Naive thymus-derived CD4-positive, alpha-beta T cell (primary cell): ENCODE results near the gene EPHB3. TPM values are rescaled to one million over a fixed set of nuclear protein-coding genes. Genes with fewer than 3 reads are reported as not detected.

Source experiments
- ATAC-seq: fragments of 150-1000 bp; cut with Tn5 transposase; 2 replicates; pipeline ENCODE4 v1.10.0; 2021; ENCODE audit warnings: mild to moderate bottlenecking, moderate library complexity
- CTCF ChIA-PET: fragments of 350-600 bp; sonication (Branson Sonifier 250); formaldehyde crosslinking; loops from one replicate; lab custom pipeline; 2021; ENCODE audit warnings: antibody characterized with exemption; lab: Charles Lee
- POLR2A ChIA-PET: fragments of 350-600 bp; sonication (Branson Sonifier 250); formaldehyde crosslinking; loops from one replicate; lab custom pipeline; 2021; ENCODE audit warnings: antibody characterized with exemption, inconsistent platforms; lab: Charles Lee
- DNase-seq, 9 donors: peaks; one replicate each; pipeline versions ENCODE4 v3.0.0 to v3.0.0-alpha.2; 2020 to 2022; ENCODE audit warnings: mixed read lengths in 1 of 9
- H3K27ac ChIP-seq: one replicate; pipeline ENCODE4 v1.7.0; 2013; ENCODE audit warnings: mild to moderate bottlenecking, low read depth, low read length, moderate library complexity
- H3K27me3 ChIP-seq, 2 donors: one replicate each; pipeline ENCODE4 v1.7.0; 2013; ENCODE audit warnings: low read length in 2 of 2, mild to moderate bottlenecking in 2 of 2, moderate library complexity in 2 of 2; ENCODE audit not compliant: control insufficient read depth in 2 of 2, insufficient read depth in 2 of 2
- H3K36me3 ChIP-seq, 3 experiments: 1 replicate in 2 of 3; 2 replicates in 1 of 3; pipeline ENCODE4 v1.7.0; 2013; ENCODE audit warnings: low read length in 3 of 3, mild to moderate bottlenecking in 3 of 3, moderate library complexity in 1 of 3; ENCODE audit not compliant: insufficient read depth in 3 of 3, control insufficient read depth in 2 of 3
- H3K4me1 ChIP-seq, 2 donors: one replicate each; pipeline ENCODE4 v1.7.0; 2013; ENCODE audit warnings: low read length in 2 of 2, mild to moderate bottlenecking in 2 of 2, moderate library complexity in 1 of 2; ENCODE audit not compliant: control insufficient read depth in 2 of 2, insufficient read depth in 2 of 2
- H3K4me3 ChIP-seq: 2 replicates; pipeline ENCODE4 v1.7.0; 2013; ENCODE audit warnings: mild to moderate bottlenecking, low read length
- H3K9me3 ChIP-seq, 3 experiments: 1 replicate in 2 of 3; 2 replicates in 1 of 3; pipeline ENCODE4 v1.7.0; 2013; ENCODE audit warnings: low read length in 3 of 3; ENCODE audit not compliant: control insufficient read depth in 2 of 3
- H3K27ac Mint-ChIP-seq, 9 donors: one replicate each; pipeline ENCODE4 v1.8.0; 2020 to 2022; ENCODE audit warnings: mixed read lengths in 9 of 9, mild to moderate bottlenecking in 8 of 9, moderate library complexity in 5 of 9, inconsistent platforms in 2 of 9
- H3K27me3 Mint-ChIP-seq, 5 donors: one replicate each; pipeline ENCODE4 v1.8.0; 2021 to 2022; ENCODE audit warnings: mixed read lengths in 5 of 5, mild to moderate bottlenecking in 1 of 5
- H3K36me3 Mint-ChIP-seq, 5 donors: one replicate each; pipeline ENCODE4 v1.8.0; 2020 to 2022; ENCODE audit warnings: mixed read lengths in 5 of 5, mild to moderate bottlenecking in 3 of 5, inconsistent platforms in 1 of 5
- H3K4me1 Mint-ChIP-seq, 7 donors: one replicate each; pipeline ENCODE4 v1.8.0; 2020 to 2022; ENCODE audit warnings: mixed read lengths in 7 of 7, mild to moderate bottlenecking in 3 of 7, inconsistent platforms in 1 of 7
- H3K4me3 Mint-ChIP-seq, 10 donors: one replicate each; pipeline ENCODE4 v1.8.0; 2020 to 2022; ENCODE audit warnings: mild to moderate bottlenecking in 10 of 10, mixed read lengths in 10 of 10, moderate library complexity in 6 of 10, inconsistent platforms in 2 of 10
- H3K9me3 Mint-ChIP-seq, 11 donors: one replicate each; pipeline ENCODE4 v1.8.0; 2020 to 2022; ENCODE audit warnings: mixed read lengths in 11 of 11, mild to moderate bottlenecking in 4 of 11, inconsistent platforms in 1 of 11, moderate library complexity in 1 of 11
- intact Hi-C, 2 donors: fragments of 100-400 bp; cut with micrococcal nuclease; formaldehyde crosslinking; loops; one replicate each; pipeline ENCODE4 v1.15.1; 2023
- polyA plus RNA-seq, 2 donors: library from polyadenylated mRNA; unstranded; fragments of 300-500 nt; fragmentation: Illumina TruSeq; gene quantifications; one replicate each; pipeline ENCODE4 v1.2.3, GENCODE V29; 2021
- total RNA-seq, 6 experiments: library from RNA in 5 of 6; stranded (reverse) in 5 of 6; gene quantifications; 1 replicate in 5 of 6; 2 replicates in 1 of 6; pipeline ENCODE4 v1.2.3 and lab custom pipeline; 2021 to 2026

EPHB3 gene
- total and polyA plus RNA-seq, 7 experiments from 2014 or later = 0.04 to 0.49 (median 0.32) TPM

- no peaks in the 10 kb centered on the region for H3K36me3 ChIP-seq
- peaks cover 0 to 4% (median 0%) of the 10 kb centered on the region in 7 donors for H3K4me1 Mint-ChIP-seq
- DNase-seq (no peak), ATAC-seq (no peak)
- no peaks in the 10 kb centered on the region for H3K4me1 ChIP-seq
- intact Hi-C loops = no loop called here
- no peak overlapping the region for H3K27ac ChIP-seq
- CTCF ChIA-PET = interaction anchor here (0.5 to 7.0 kb wide), 9 partner anchors 9 to 642 kb away, joined by 3 to 50 read pairs (median 5); no protein-coding TSS in a partner anchor
- peaks cover 0 to 38% (median 10%) of the 10 kb centered on the region in 5 donors for H3K27me3 Mint-ChIP-seq
- no peaks in the 10 kb centered on the region for H3K9me3 Mint-ChIP-seq
- no peak overlapping the region for H3K4me3 ChIP-seq
- no peak overlapping the region for H3K4me3 Mint-ChIP-seq
- no peaks in the 10 kb centered on the region for H3K27me3 ChIP-seq
- no peaks in the 10 kb centered on the region for H3K9me3 ChIP-seq
- no peak overlapping the region for H3K27ac Mint-ChIP-seq
- POLR2A ChIA-PET = interaction anchor here (0.9 kb wide), 1 partner anchor 13 kb away, joined by 3 read pairs; no protein-coding TSS in a partner anchor
- H3K36me3 Mint-ChIP-seq = no peaks in the 10 kb centered on the region
These were observed 23.5 kb upstream of the EPHB3 start for GRCh38 chr3:184537885-184538665.

GRCh38 chr3:184538666-184539431 lies 22.7 kb upstream of the EPHB3 start:
- peak overlapping the region in 1 of 9 donors; percentile 28 for H3K27ac Mint-ChIP-seq
- no peak for ATAC-seq
- no peaks in the 10 kb centered on the region for H3K4me1 ChIP-seq
- H3K36me3 Mint-ChIP-seq = no peaks in the 10 kb centered on the region
- no peak overlapping the region for H3K4me3 ChIP-seq
- no peak for DNase-seq
- ChIA-PET CTCF (interaction anchor here (0.5 to 7.0 kb wide), 6 partner anchors 10 to 240 kb away, joined by 3 to 50 read pairs (median 7); no protein-coding TSS in a partner anchor), POLR2A (no interaction called here)
- no peak overlapping the region for H3K4me3 Mint-ChIP-seq
- no peaks in the 10 kb centered on the region for H3K27me3 ChIP-seq
- H3K27ac ChIP-seq = no peak overlapping the region
- H3K36me3 ChIP-seq = no peaks in the 10 kb centered on the region
- H3K9me3 ChIP-seq = no peaks in the 10 kb centered on the region
- intact Hi-C loops = no loop called here
- peaks cover 0 to 36% (median 16%) of the 10 kb centered on the region in 5 donors for H3K27me3 Mint-ChIP-seq
- H3K4me1 Mint-ChIP-seq = peaks cover 4 to 10% (median 6%) of the 10 kb centered on the region in 7 donors
- H3K9me3 Mint-ChIP-seq = no peaks in the 10 kb centered on the region

- H3K27ac ChIP-seq = no peak overlapping the region
- no peaks in the 10 kb centered on the region for H3K9me3 Mint-ChIP-seq
- intact Hi-C loops = loop anchor here (2.0 to 5.0 kb wide), 5 partner anchors 15 to 643 kb away; no protein-coding TSS in a partner anchor
- H3K36me3 Mint-ChIP-seq = no peaks in the 10 kb centered on the region
- peaks cover 0 to 3% of the 10 kb centered on the region in 2 donors for H3K4me1 ChIP-seq
- POLR2A ChIA-PET = no interaction called here
- DNase-seq = no peak
- H3K27me3 ChIP-seq = no peaks in the 10 kb centered on the region
- H3K4me3 Mint-ChIP-seq = no peak overlapping the region
- CTCF ChIA-PET = interaction anchor here (0.6 to 7.0 kb wide), 12 partner anchors 12 to 239 kb away, joined by 3 to 50 read pairs (median 5); no protein-coding TSS in a partner anchor
- no peak overlapping the region for H3K4me3 ChIP-seq
- ATAC-seq = no peak
- no peaks in the 10 kb centered on the region for H3K9me3 ChIP-seq
- no peaks in the 10 kb centered on the region for H3K36me3 ChIP-seq
- peaks cover 7 to 17% (median 12%) of the 10 kb centered on the region in 7 donors for H3K4me1 Mint-ChIP-seq
- peak overlapping the region in 1 of 9 donors; percentile 15 for H3K27ac Mint-ChIP-seq
- H3K27me3 Mint-ChIP-seq = peaks cover 0 to 39% (median 19%) of the 10 kb centered on the region in 5 donors
These were observed 21.7 kb upstream of the EPHB3 start for GRCh38 chr3:184539801-184540435.

- CTCF ChIA-PET = interaction anchor here (0.6 to 7.0 kb wide), 17 partner anchors 10 to 646 kb away, joined by 3 to 50 read pairs (median 5); no protein-coding TSS in a partner anchor
- no peaks in the 10 kb centered on the region for H3K9me3 Mint-ChIP-seq
- peaks cover 7 to 28% (median 21%) of the 10 kb centered on the region in 7 donors for H3K4me1 Mint-ChIP-seq
- no peaks in the 10 kb centered on the region for H3K36me3 Mint-ChIP-seq
- H3K27me3 Mint-ChIP-seq = peaks cover 0 to 47% (median 19%) of the 10 kb centered on the region in 5 donors
- Histone ChIP-seq H3K9me3 (no peaks in the 10 kb centered on the region), H3K27me3 (no peaks in the 10 kb centered on the region), H3K27ac (no peak overlapping the region), H3K36me3 (no peaks in the 10 kb centered on the region), H3K4me1 (peaks cover 0 to 3% of the 10 kb centered on the region in 2 donors), H3K4me3 (no peak overlapping the region)
- DNase-seq (peak; percentile 51 to 80 (median 70)), ATAC-seq (peak; percentile 76)
- no peak overlapping the region for H3K4me3 Mint-ChIP-seq
- intact Hi-C loops = loop anchor here (1.0 to 5.0 kb wide), 8 partner anchors 16 to 646 kb away; no protein-coding TSS in a partner anchor
- no peak overlapping the region for H3K27ac Mint-ChIP-seq
- POLR2A ChIA-PET = no interaction called here
These were observed 20.6 kb upstream of the EPHB3 start for GRCh38 chr3:184540777-184541681.

GRCh38 chr3:184541886-184542562 lies 19.6 kb upstream of the EPHB3 start:
- POLR2A ChIA-PET = interaction anchor here (1.4 kb wide), 1 partner anchor 15 kb away, joined by 5 read pairs; no protein-coding TSS in a partner anchor
- Histone ChIP-seq H3K4me1 (peaks cover 0 to 3% of the 10 kb centered on the region in 2 donors), H3K27ac (no peak overlapping the region), H3K4me3 (no peak overlapping the region), H3K27me3 (no peaks in the 10 kb centered on the region), H3K36me3 (no peaks in the 10 kb centered on the region), H3K9me3 (no peaks in the 10 kb centered on the region)
- Mint-ChIP-seq H3K9me3 (no peaks in the 10 kb centered on the region), H3K4me3 (no peak overlapping the region), H3K4me1 (peaks cover 7 to 32% (median 26%) of the 10 kb centered on the region in 7 donors), H3K27me3 (peaks cover 0 to 42% (median 19%) of the 10 kb centered on the region in 5 donors), H3K27ac (no peak overlapping the region), H3K36me3 (no peaks in the 10 kb centered on the region)
- DNase-seq = no peak
- CTCF ChIA-PET = interaction anchor here (0.6 to 7.0 kb wide), 15 partner anchors 10 to 829 kb away, joined by 3 to 50 read pairs (median 7); no protein-coding TSS in a partner anchor
- intact Hi-C loops = loop anchor here (1.0 to 5.0 kb wide), 8 partner anchors 17 to 647 kb away; no protein-coding TSS in a partner anchor
- ATAC-seq = no peak
